HCEC 1CT (cell line): Measurements from ENCODE around the gene FAM89B.

Source experiments
- DNase-seq: peaks from one replicate; pipeline ENCODE4 v3.0.0-alpha.2; 2017

FAM89B gene

DNA sequence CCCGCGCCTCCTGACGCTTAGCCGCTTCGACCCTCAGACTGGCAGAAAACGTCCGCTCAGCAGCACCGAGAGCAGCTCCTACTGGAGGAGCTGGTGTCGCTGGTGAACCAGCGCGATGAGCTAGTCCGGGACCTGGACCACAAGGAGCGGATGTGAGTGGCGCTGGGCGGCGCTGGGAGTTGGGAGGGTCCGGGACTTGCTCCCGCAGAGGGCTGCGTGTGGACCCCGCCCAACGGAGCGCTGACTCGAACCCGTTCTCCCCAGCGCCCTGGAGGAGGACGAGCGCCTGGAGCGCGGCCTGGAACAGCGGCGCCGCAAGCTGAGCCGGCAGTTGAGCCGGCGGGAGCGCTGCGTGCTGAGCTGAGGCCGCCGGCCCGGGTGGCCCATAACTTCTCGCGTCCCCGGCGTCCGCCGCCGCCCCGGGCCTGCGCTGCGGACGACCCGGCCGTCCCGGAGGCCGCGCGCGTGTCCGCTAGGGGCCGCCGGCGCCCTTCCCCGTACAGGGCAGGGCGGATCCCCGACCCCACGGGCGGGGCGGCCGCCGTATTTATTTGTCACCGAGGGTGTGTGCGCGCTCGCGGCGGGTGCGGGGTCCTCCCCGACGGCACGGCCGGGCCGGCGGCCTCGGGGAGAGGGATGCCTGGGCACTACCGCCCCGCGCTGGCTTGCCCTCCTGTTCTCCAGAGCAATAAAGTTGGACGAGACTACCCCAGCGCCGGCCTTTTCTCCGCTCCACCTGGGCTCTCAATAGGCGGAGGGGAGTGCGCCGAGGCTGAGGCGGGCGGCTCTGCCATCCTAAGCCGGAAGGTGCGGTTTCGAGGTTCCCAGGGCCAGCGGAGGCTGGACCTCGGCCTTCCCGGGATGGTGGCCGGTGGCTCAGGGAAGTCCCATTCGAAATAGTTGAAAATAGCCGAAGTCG lies 19.9 kb downstream of the FAM89B start:
- no peak for DNase-seq

- no peak for DNase-seq
These were observed 20.6 kb downstream of the FAM89B start for GRCh38 chr11:65592858-65593517.

GRCh38 chr11:65593518-65594414 lies 21.4 kb downstream of the FAM89B start:
- no peak for DNase-seq

GRCh38 chr11:65595131-65595530 lies 22.8 kb downstream of the FAM89B start:
- no peak for DNase-seq

DNA sequence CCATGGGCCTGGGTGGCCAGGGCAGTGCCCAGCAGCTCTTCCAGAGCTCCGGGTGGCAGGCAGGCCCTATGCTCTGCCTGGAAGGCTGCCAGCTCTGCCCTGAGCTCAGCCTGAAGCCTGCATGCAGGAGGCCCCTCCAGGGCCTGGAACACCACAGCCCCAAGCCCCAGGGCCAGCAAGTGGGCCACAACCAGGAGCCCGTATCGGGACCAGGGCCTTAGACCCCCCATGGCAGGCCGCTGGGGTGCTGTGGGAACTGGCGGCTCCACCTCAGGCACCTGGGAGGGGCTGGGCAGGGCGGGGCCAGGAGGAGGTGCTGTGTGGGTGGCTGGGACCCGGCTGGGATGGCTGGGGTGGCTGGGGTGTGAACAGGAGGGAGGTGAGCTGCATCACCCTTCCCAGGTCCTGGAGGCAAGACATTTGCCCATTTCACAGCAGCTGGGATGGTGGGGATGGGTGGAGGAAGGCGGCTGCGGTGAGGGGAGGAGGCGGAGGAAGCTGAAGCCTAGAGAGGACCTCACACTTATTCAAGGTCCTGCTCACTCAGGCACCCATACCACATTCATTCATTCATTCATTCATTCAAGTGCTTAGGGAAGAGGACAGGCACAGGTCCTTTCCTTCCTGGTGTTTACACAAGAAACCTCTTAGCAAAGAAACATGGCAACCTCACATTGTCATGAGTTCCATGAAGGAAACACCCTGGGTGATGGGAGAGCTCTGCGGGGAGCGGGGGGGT lies 23.4 kb downstream of the FAM89B start, which contains the start of gene KCNK7:
TSS of gene KCNK7 (minus strand) at position 258 of the 739 bp plus-strand sequence. CDS start at position 230, 28 bp downstream.
- no peak for DNase-seq

DNA sequence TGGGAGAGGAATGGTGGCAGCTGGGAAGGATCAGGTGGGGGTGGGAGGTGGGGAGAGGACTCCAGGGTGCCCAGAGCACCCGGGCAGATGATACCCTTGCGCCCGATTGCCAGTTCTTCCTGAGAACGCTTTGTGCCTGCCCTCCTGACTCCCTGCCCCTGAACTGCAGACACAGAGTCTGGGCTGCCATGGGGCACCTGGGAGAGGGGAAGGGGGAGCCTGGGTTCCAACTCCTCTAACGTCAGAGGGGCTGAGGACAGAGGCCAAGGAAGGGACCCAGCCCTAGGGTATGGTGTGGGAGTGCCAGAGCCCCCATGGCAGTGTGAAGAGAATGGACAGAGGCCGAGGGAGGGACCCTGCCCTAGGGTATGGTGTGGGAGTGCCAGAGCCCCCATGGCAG lies 24.2 kb downstream of the FAM89B start:
- no peak for DNase-seq

- no peak for DNase-seq
These were observed 25.9 kb downstream of the FAM89B start for GRCh38 chr11:65598258-65598699.

DNA sequence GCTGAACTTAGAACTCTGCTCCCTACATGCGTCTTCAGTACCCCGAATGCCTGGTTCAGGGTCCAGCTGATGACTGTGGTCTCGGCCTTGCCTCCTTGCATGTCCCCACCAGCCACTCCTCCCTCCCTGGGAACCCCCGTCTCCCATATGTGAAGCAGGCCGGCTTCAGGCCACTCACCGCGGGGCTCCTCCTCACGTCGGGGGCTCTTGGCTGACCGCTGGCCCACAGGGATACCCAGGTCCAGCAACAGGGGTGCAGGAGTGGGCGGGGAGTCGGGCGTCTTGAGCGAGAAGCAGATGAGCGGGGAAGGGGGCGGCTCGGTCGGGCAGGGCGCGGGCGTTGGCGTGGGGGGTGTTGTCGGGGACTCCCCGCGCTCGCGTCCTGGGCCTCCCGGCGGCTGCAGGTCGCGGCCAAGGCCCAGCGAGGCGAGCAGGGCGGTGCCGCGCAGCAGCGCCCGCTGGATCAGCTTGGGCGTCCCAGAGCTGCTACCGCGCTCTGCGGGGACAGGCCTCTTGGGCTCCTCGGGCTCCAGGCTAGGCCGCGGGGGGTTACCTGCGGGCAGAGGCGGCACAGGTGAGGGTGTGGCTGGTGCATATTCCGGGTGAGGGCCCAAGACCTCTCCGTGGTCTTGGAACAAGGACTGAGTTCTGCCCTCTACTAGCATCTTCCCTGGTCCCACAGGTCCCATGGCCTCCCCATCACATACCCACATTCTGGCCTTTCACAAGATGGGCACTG lies 27.0 kb downstream of the FAM89B start:
- DNase-seq = no peak

GRCh38 chr11:65599955-65600246 lies 27.6 kb downstream of the FAM89B start:
- no peak for DNase-seq

DNA sequence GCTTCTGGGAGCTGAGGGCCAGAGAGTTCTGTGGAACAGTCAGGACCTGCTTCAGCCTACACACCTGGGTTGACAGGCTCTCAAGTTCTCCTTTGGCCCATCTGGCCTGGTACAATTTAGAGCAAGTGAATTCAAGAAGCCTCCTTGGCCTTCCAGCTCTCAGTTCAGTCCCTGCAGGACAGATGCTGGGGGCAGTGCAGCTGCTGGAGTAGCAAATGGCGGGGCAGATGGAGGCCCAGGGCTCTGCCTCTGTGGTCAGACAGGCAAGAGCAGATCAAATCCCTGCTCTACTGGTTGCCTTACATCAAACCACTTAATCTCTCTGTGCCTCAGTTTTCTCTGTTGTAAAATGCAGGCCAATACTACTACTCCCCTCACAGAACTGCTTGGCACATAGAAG lies 31.9 kb downstream of the FAM89B start:
- no peak for DNase-seq

DNA sequence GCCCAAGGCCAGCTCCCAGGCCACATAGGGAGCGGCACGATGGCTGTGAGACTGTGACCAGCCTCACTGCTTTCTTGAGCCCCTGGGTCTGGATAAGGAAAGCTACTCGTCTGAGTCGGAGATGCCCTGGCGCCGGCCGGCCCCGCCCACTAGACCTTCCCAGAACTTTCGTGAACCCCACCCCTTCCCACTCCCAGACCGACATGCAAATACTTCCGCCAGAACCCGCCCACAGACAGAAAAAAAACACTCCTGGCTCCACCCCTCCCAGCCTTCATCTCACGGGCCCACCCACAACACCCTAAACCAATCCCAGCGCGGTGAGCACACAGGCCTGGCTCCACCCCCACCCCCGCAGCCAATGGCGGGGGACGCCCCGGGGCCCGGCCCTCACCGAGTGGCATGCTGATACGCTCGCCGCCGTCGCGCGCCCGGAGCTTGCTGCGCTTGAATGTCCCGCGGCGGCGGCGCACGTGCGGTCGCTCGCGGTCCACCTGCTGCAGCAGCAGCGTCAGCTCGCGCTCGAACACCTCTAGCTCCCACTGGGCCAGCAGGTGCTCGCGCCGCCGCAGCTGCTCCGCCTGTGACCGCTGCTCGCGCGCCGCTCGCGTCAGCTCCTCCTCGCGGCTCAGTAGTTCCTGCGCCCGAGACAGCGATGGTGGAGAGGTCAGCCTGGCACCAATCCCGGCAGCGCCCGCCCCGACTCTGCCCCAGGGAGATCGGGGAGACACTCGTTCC lies 34.7 kb downstream of the FAM89B start:
- DNase-seq = peak; percentile 67

DNA sequence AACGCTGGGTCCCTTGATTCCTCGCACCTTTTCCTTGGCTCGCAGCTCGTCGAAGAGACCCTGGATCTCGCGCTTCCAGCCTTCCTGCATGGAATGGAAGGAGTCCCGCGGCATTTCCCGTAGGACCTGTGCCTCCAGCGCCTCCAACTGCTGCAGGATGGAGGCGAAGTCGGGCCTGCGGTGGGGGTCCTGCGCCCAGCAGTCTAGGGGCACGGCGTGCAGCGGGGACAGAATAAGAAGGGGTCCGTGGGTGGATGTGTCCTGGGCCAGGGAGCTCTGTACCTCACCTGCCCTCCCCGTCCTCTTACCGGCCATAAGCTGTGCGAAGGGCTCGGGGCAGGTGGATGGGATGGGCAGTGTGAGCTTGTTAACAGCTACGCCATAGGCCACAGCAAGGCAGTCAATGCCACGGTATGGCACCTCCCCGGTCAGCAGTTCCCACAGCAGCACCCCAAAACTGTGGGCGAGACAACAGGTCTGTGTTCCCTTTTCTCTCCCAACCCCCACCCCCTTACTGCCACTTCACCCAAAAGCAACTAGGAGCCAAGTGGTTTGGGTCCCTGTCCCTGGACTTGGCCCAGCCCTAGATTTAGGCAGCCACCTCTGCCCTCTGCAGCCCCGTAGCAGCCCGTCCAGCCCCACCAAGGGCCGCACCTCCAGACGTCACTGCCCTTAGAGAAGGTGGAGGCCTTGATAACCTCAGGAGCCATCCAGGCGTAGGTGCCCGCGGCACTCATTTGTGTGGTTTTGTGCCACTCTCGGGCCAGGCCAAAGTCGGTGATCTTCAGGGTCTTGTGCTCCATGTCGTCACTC lies 35.5 kb downstream of the FAM89B start:
- DNase-seq = no peak

- DNase-seq = no peak
These were observed 36.9 kb downstream of the FAM89B start for GRCh38 chr11:65609229-65609628.

DNA sequence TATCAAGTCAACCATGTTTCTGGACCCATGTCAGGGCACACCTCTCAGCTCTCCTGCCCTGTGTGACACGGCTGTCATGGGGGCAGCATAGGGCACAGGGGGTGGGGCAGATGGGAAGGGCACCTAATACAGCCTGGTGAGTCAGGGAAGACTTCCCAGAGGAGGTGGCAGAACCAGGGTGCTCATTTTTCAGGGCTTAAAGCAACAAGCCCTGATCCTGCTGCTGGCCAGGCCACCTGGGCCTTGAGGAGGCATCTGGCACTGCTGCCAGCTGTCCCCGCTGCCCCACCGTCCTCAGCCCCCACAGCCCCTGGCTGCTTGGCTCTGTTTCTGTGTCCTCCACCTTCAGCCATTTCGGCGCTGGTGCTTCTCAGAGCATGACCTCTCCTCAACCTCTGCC lies 37.3 kb downstream of the FAM89B start:
- DNase-seq = no peak

DNA sequence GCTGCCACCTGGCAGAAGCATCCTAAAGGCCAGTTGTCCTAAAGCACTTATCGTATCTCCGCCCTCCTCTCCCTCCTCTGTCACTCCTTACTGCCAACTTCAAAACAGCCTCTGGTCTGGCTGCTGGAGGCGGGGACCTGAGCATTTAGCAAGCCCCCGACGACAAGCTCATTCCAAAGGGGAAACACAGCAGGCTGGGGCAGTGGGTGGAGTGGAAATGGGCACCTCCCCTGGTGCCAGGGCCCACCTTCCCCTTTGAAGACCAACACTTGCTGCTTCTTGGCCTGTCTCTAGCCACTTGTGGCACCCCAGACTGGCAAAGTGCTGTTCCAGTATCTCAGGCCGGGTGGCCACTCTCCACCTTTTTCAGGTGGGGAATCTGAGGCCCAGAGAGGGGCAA lies 38.1 kb downstream of the FAM89B start:
- no peak for DNase-seq

- no peak for DNase-seq
These were observed 38.9 kb downstream of the FAM89B start for GRCh38 chr11:65611028-65611757.

- DNase-seq = no peak
These were observed 39.6 kb downstream of the FAM89B start for GRCh38 chr11:65611758-65612603.

DNA sequence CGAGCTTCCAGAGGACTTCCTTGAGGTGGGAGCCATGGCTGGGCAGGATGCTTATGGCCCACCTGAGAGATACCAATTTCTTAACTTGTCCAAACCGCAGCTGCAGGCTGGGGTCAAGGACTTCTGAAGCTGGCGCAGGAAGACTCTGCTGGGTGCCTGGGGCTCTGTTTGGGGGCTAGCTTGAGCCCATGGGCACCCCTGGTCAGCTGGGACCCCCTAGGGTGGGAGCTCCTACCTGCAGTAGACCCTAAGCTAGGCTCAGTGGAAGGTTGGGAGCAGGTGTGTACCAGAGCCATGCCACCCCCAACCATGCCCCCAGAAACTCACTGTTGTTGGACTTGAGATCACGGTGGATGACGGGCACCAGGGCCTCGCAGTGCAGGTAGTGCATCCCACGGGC lies 40.4 kb downstream of the FAM89B start:
- no peak for DNase-seq
